Subcutaneous preadipocyte (primary cell): Measurements from ENCODE around the gene C22orf39. TPM values are rescaled to one million over a fixed set of nuclear protein-coding genes. Genes with fewer than 3 reads are reported as not detected.

Experiments used
- total RNA-seq: library from RNA; depleted of rRNA; stranded (reverse); fragments of >200 nt; gene quantifications from 2 replicates; pipeline ENCODE4 v1.2.3, GENCODE V29; 2012

Gene C22orf39
- 11.7 and 12.9 TPM in 2 replicates for total RNA-seq

DNA sequence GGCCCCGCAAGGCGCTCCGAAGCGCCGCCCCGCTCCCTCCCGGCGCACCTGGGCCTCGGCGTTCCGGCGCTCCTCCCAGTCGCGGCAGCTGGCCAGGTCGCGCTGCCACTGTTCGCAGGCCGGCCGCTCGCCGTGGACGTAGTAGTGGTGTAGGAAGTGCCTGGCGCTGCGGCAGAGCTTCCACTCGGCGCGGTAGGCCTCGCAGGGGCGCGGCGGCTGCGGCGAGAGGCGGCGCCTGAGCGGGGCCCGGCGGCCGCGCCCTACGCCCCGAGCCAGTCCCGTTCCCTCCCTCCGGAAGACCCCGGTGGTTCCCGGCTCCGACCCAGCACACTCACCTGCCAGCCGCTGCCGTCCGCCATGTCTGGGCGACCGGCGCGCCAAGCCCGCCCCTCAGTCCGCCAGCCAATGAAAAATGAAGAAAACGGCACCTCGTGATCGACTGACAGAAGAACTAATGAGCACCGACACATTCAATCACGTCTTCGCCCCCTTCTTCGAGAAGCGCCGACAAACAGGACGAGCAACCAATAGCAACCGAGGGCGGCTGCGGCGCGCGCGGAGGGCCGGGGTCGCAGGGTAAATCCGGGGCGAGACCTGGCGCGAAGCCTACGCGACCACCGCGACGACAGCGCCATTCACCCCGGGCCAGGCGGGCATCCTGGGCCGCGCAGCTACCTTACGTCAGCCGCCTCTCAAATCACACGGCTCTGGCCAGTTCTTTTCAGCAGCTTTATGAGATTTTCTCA is at the start of gene C22orf39:
TSS of gene C22orf39 (minus strand) at position 382 of the 746 bp plus-strand sequence. CDS start at position 359, 23 bp downstream.

GRCh38 chr22:19479355-19480172 is 32.1 kb upstream of the C22orf39 start, which contains the start of gene CDC45:
TSS of gene CDC45 (plus strand) at chr22:19479920. CDS start at chr22:19479969, 49 bp downstream.

DNA sequence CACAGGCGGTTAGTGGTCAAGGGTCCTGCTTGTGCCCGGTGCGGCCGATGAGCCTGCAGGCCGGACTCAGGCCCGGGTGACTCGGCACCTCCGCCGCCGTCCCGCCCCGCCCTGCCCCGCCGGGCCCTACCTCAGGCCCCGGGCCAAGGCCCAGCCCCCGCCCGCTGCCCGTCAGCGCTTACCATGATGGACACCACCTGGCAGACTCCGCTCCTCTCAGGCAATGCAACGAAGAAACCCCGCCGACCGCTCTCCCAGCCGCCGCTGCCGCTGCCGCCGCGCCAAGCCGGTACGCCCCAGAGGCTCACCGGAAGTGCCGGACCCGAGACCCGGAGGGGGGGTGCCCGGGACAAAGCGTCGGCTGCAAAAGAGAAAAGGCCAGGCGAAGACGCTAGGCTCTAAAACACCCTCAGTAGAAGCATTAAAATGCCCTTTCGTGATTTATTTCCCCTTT is 31.4 kb upstream of the C22orf39 start, which contains the start of gene UFD1:
TSS of gene UFD1 (minus strand) at position 293 of the 454 bp plus-strand sequence. CDS start at position 185, 108 bp downstream.

DNA sequence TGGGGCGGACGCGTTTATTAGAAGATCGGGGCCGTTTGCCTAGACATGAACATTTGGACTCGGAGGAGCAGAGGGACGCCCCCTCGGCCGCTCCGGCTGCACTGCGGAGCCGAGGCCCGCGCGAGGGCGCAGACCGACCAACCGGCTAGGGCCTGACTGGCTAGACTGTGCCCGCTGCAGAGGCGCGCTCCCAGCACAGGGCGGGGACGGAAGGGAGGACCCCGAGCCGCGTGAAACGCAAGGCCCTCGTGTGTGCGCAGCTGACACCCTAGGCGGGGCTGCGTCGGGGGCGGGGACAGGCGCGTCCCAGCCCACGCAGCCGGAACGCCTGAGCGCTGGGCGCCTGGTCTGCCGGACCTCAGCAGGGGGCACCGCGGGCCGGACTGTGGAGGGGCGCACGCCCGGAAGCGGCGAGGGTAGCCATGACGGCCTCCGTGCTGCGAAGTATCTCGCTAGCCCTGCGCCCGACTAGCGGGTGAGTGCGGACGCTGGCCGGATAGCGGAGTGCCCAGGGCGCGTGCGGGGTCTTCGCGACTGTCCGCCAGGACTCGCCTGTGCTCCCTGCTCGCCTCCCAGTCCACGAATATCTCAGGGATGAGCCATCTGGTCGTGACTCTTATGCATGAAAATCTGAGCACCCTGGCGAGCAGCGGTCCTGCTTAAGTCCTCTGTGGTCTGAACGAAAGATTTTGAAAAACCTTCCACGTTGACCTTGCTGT is 15.2 kb downstream of the C22orf39 start, which contains the start of gene MRPL40:
TSS of gene MRPL40 (plus strand) at position 413 of the 719 bp plus-strand sequence. CDS start at position 423, 10 bp downstream.

GRCh38 chr22:19431649-19432132 is 15.8 kb downstream of the C22orf39 start, which contains the start of gene HIRA:
TSS of gene HIRA (minus strand) at chr22:19431733. CDS start at chr22:19431476, 257 bp downstream.

Other genes with a start within 250 kb of the C22orf39 start
- gene CLTCL1, start 156.0 kb downstream of the C22orf39 start, total RNA-seq: 7.4 and 9.6 TPM in 2 replicates
- 17.3 and 23.7 TPM in 2 replicates for gene HIRA, start 16.0 kb downstream of the C22orf39 start, total RNA-seq
- 34.2 and 40.1 TPM in 2 replicates for gene MRPL40, start 15.2 kb downstream of the C22orf39 start, total RNA-seq
- 52.9 and 56.5 TPM in 2 replicates for gene UFD1, start 31.5 kb upstream of the C22orf39 start, total RNA-seq
- gene CDC45, start 32.2 kb upstream of the C22orf39 start, total RNA-seq: 12.9 and 23.1 TPM in 2 replicates
- 0.37 TPM in 1 of 2 replicates, not detected in the other for gene CLDN5, start 76.7 kb upstream of the C22orf39 start, total RNA-seq